C4-2B (cell line): ENCODE results near the gene TRPM5.

Experiments used
- CTCF ChIP-seq: fragments of 450-650 bp; conservative IDR thresholded peaks from 2 replicates; pipeline ENCODE4 v1.5.1; 2017; ENCODE audit warnings: mild to moderate bottlenecking
- ZFX ChIP-seq: fragments of 450-650 bp; IDR thresholded peaks from 2 replicates; pipeline ENCODE4 v1.6.1; 2017

DNA sequence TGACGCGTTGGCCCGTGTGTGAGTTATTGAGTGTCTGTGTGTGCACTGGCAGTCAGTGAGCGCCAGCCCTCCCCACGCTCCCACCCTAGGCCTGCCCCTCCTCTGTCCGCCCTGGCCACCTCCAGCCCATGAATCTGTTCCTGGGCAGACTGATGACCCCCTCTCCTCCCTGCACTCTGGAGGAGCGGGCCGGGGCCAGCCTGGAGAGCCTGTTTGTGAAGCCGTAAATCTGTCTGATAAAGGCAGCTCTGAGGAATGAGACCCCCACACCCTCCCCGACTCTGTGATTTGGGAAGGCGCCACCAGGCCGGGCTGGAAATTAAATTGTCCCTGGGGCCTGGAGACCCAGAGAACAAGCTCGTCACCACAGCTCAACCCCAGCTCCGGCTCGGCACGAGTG lies 35.2 kb downstream of the TRPM5 start:
- TF ChIP-seq CTCF, result no peak
- no peak for TF ChIP-seq ZFX
